ENCODE results near the gene WNT2B. TPM values are rescaled to one million over a fixed set of nuclear protein-coding genes. Genes with fewer than 3 reads are reported as not detected.

The WNT2B gene
- total RNA-seq, 1 experiment from 2014 or later, result 0.75 TPM

GRCh38 chr1:112529301-112529700, 20.5 kb downstream of the WNT2B start:
- intact Hi-C loops (cut with micrococcal nuclease), result no loop called here
- BruUV-seq (replicated peaks), result no TSS peak
- TF ChIP-seq CTCF (IDR thresholded peaks at IDR 0.05; ENCODE audit: unreplicated experiment), result no peak
- Mint-ChIP-seq H3K4me1 (ENCODE audit: insufficient read depth, unreplicated experiment) (no peaks in the 10 kb centered on the region), H3K27me3 (ENCODE audit: insufficient read depth, unreplicated experiment) (no peaks in the 10 kb centered on the region), H3K36me3 (ENCODE audit: insufficient read depth, unreplicated experiment) (peaks cover 41% of the 10 kb centered on the region), H3K27ac (ENCODE audit: low read depth, unreplicated experiment) (no peak overlapping the region), H3K9me3 (ENCODE audit: unreplicated experiment) (no peaks in the 10 kb centered on the region), H3K4me3 (ENCODE audit: unreplicated experiment) (no peak overlapping the region)
- no peak for DNase-seq (ENCODE audit: unreplicated experiment)
- POLR2A ChIA-PET, result no interaction called here
- CTCF ChIA-PET, result interaction anchor here (0.6 to 0.9 kb wide), 3 partner anchors 27 to 47 kb away, joined by 3 to 6 read pairs (median 3); no protein-coding TSS in a partner anchor

- ChIA-PET CTCF (interaction anchor here (0.5 kb wide), 1 partner anchor 193 kb away, joined by 3 read pairs; no protein-coding TSS in a partner anchor), POLR2A (interaction anchor here (0.7 to 0.8 kb wide), 2 partner anchors 8 to 61 kb away, joined by 3 read pairs; no protein-coding TSS in a partner anchor)
- Mint-ChIP-seq H3K4me1 (ENCODE audit: insufficient read depth, unreplicated experiment) (no peaks in the 10 kb centered on the region), H3K27ac (ENCODE audit: low read depth, unreplicated experiment) (no peak overlapping the region), H3K36me3 (ENCODE audit: insufficient read depth, unreplicated experiment) (peaks cover 44% of the 10 kb centered on the region), H3K4me3 (ENCODE audit: unreplicated experiment) (no peak overlapping the region), H3K9me3 (ENCODE audit: unreplicated experiment) (no peaks in the 10 kb centered on the region), H3K27me3 (ENCODE audit: insufficient read depth, unreplicated experiment) (no peaks in the 10 kb centered on the region)
- TF ChIP-seq CTCF (IDR thresholded peaks at IDR 0.05; ENCODE audit: unreplicated experiment), result no peak
- no TSS peak for BruUV-seq (replicated peaks)
- intact Hi-C loops (cut with micrococcal nuclease), result no loop called here
- DNase-seq (ENCODE audit: unreplicated experiment), result no peak
These were observed 22.1 kb downstream of the WNT2B start for GRCh38 chr1:112530832-112531231.

- TF ChIP-seq CTCF (IDR thresholded peaks at IDR 0.05; ENCODE audit: unreplicated experiment), result no peak
- Mint-ChIP-seq H3K4me3 (ENCODE audit: unreplicated experiment) (no peak overlapping the region), H3K9me3 (ENCODE audit: unreplicated experiment) (no peaks in the 10 kb centered on the region), H3K27me3 (ENCODE audit: insufficient read depth, unreplicated experiment) (no peaks in the 10 kb centered on the region), H3K27ac (ENCODE audit: low read depth, unreplicated experiment) (no peak overlapping the region), H3K4me1 (ENCODE audit: insufficient read depth, unreplicated experiment) (no peaks in the 10 kb centered on the region), H3K36me3 (ENCODE audit: insufficient read depth, unreplicated experiment) (peaks cover 45% of the 10 kb centered on the region)
- BruUV-seq (replicated peaks), result no TSS peak
- intact Hi-C loops (cut with micrococcal nuclease), result no loop called here
- CTCF ChIA-PET, result interaction anchor here (1.0 to 1.5 kb wide), 2 partner anchors 82 to 140 kb away, joined by 3 to 5 read pairs; no protein-coding TSS in a partner anchor
- POLR2A ChIA-PET, result no interaction called here
- DNase-seq (ENCODE audit: unreplicated experiment), result no peak
These were observed 23.3 kb downstream of the WNT2B start for GRCh38 chr1:112532064-112532463.

GRCh38 chr1:112533029-112533428, 24.3 kb downstream of the WNT2B start:
- Mint-ChIP-seq H3K4me3 (ENCODE audit: unreplicated experiment) (no peak overlapping the region), H3K9me3 (ENCODE audit: unreplicated experiment) (no peaks in the 10 kb centered on the region), H3K4me1 (ENCODE audit: insufficient read depth, unreplicated experiment) (no peaks in the 10 kb centered on the region), H3K27me3 (ENCODE audit: insufficient read depth, unreplicated experiment) (no peaks in the 10 kb centered on the region), H3K36me3 (ENCODE audit: insufficient read depth, unreplicated experiment) (peaks cover 44% of the 10 kb centered on the region), H3K27ac (ENCODE audit: low read depth, unreplicated experiment) (no peak overlapping the region)
- no peak for TF ChIP-seq CTCF (IDR thresholded peaks at IDR 0.05; ENCODE audit: unreplicated experiment)
- DNase-seq (ENCODE audit: unreplicated experiment), result no peak
- ChIA-PET POLR2A (interaction anchor here (0.6 to 1.2 kb wide), 3 partner anchors 10 to 85 kb away, joined by 3 read pairs; no protein-coding TSS in a partner anchor), CTCF (interaction anchor here (1.3 to 1.5 kb wide), 2 partner anchors 141 to 234 kb away, joined by 5 to 7 read pairs; no protein-coding TSS in a partner anchor)
- BruUV-seq (replicated peaks), result no TSS peak
- intact Hi-C loops (cut with micrococcal nuclease), result no loop called here
